SK-N-SH treated with all-trans-retinoic acid at 6 μM for 48 hours (cell line): ENCODE measurements around the gene CASTOR1.

Experiments
- POU6F1 ChIP-seq: fragments of 250-450 bp; sonication (Bioruptor Pico); IDR thresholded peaks from 2 replicates; pipeline ENCODE4 v1.8.0; 2021; ENCODE audit warnings: low read depth, mild to moderate bottlenecking, moderate library complexity, borderline replicate concordance
- ZFP3 ChIP-seq: fragments of 250-450 bp; sonication (Bioruptor Pico); IDR thresholded peaks from 2 replicates; pipeline ENCODE4 v1.5.0; 2020; ENCODE audit warnings: mild to moderate bottlenecking, moderate library complexity
- ZNF70 ChIP-seq: fragments of 450-650 bp; formaldehyde crosslinking; IDR thresholded peaks from 2 replicates; pipeline ENCODE4 v1.5.0; 2020; ENCODE audit warnings: mild to moderate bottlenecking, moderate library complexity

- TF ChIP-seq ZNF70 (CRISPR knock-in tag) (no peak), POU6F1 (CRISPR knock-in tag) (no peak), ZFP3 (CRISPR knock-in tag) (no peak)
Measured at GRCh38 chr22:30276039-30276438, 13.3 kb downstream of the CASTOR1 start.
